ENCODE results near the gene PID1. TPM values are rescaled to one million over a fixed set of nuclear protein-coding genes. Genes with fewer than 3 reads are reported as not detected.

Gene PID1
- total RNA-seq, 1 donor from 2014 or later, result under 0.01 TPM

DNA sequence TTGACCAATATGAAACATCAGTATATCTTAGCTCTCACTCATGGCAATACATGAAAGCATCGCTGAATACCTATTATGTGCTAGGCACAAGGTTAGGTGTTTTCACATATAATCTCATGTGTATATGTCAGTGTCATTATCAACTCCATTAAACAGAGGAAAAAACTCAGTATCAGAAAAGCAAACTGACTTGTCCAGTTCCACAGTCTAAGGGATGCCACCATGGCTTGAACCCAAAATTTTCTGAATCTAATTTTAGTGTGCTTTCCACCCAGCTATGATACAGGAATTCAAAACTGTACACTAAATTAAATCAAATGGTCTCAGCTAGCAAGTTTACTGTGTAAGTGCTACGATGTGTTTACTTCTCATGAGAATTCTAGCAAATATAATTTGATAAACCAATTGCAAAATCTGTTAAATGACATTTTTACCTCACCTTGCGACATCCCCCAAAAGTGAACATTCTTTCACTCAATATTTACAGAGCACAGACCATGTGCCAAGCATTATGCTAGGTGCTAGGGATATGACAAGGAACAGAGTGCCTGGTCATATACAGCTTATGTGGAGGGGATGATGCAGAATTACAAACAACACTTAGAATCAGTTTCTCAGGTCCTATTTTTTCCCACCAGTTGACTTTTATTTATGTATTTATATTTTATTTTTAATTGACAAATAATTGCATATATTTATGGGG is 211.6 kb downstream of the PID1 start:
- no peak for DNase-seq

- no peak for DNase-seq
Observed at GRCh38 chr2:229057976-229058553, 213.0 kb downstream of the PID1 start.

DNA sequence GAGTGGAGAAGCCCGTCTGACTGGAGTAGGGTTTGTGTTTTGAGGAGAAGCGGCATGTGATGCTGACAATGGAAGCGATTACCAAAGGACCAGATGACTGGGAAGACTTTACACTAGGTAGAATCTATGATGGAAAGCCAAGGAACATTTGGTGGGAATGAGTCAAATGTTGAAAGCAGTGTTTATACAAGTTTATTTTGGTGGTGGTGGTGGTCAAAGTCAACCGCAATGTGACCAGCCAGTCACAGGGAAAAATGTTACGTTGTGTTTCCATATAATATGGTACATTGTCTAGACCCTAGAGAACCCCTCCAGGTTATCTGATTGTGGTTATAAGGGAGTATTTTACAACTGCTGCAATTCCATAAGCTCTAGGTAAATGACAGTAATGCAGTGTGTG is 216.8 kb downstream of the PID1 start:
- no peak for DNase-seq

DNA sequence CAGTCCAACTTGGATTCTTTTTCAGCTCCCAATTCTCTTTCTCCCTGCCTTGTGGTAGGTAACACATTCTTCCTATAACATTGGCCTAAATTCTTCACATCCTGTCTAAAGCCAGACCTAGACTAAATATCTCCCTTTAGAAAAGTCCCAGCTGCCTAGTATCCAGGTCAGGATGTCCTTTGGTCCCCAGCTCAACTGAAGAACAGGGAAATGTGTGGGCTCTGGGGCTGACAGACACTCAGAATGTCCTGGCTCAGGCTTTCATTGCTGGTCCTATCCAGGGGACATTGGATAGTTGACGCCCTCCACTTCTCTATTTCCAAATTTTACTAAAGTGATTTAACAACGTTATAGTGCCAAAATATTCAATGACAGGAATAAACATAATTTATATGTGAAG is 219.3 kb downstream of the PID1 start:
- DNase-seq, result no peak

DNA sequence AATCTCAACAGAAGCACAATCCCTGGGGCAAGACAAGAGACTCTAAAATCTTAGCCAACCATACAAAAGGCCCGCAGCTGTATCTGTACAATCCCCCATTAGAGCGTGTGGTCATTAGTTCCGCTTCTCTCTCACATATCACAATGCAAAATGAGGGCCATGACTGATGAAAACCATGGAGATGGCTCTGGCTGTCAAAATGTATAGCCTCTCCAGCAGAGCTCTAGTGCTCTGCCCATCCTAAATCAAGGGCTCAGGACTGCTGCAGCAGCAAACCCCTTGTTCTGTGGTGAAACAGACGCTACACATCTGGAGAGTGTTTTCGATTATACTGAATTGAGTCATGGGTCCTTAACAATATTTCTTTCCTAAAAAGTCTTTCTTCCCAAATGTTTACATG is 221.0 kb downstream of the PID1 start:
- no peak for DNase-seq

- DNase-seq, result no peak
Observed at GRCh38 chr2:229048134-229048533, 223.0 kb downstream of the PID1 start.

DNA sequence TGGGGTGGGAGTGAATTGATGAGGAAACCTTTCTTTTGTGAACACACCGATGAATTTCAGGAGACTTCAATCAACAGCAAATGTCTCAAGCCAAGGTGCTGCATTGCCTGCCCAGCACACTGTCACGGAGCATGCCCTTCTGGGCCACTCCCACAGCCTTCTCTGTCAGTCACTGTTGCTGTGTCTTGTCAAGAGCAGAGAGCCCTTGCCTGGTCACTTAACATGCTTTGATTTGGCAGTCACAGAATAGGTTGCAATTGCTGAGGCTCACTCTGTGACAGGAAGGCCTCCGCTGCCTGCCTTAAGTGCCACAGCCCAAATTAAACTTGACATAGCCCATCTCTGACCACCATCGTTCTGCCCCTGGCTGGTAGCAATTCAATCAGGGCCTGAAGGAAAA is 225.4 kb downstream of the PID1 start:
- DNase-seq, result no peak

DNA sequence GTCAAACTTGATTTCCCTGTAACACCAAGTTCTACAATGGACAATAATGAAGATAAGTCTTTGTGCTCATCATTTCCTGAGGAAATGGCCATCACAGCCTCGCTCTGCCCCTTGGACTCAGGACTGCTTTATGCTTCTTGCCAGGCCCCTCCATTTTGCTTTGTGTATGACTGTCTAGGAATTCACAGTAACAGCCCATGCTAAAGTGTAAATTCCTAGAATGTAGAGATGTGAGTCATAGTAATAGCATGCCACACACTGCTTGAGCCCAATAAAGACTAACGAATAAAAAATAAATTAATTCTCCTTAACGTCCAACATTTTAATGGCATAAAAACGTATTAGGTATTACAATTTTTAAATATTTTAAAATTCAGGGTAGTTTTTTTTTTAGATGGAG is 226.5 kb downstream of the PID1 start:
- DNase-seq, result no peak

DNA sequence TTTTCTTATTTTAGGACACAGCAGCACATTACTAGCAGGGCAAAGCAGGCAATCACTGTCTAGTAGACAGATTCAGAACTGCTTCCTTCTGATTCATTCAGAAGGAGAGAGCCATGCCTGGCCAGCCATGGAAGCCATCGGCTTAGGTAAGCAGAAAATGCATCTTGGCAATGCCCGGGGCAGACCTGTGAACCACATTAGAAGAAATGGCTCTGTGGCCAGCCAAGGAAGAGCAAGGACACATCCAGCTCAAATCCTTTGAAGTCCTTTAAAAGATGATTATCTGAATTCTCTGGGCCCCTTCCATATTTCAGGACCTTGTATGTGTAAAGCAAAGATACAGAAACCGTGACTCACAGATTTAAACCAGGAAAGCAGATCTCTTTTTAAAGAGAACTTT is 227.4 kb downstream of the PID1 start:
- DNase-seq, result no peak

- DNase-seq, result no peak
Observed at GRCh38 chr2:229042349-229042748, 228.7 kb downstream of the PID1 start.

DNA sequence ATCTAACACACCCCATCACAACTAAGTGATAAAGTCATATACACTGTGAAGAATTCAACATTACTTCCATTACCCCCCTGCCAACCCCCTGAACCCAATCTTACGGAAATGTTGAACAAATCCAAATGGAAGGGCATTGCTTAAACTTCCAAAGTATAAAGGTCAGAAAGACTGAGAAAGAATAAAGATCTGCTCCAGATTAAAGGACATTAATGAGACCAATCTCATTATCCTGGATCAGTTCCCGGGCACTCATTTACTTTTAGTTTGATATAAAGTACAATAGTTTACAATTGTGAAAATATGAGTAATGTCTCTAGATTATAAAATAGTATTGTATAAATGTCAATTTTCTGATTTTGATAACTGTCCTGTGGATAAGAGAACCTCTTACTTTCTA is 229.4 kb downstream of the PID1 start:
- DNase-seq, result no peak

DNA sequence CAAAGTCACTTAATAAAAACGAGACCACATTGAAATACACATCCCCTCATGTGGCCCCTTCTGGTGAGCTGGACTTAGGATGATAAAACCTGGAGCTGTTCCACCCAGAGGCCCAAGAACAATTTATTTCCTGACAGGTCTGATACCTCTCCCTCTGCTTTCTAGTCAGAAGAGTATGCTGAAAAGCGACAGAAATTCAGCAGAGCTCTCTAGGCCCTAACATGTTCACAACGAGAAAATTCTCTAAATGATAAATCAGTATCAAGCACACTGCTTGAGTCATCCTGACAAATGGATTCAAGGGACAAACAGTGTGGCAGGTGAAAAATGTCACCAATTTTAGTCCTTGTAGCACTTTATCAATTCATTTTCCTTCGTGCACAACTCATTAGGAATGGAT is 233.5 kb downstream of the PID1 start:
- DNase-seq, result no peak

- DNase-seq, result no peak
Observed at GRCh38 chr2:229033816-229034215, 237.3 kb downstream of the PID1 start.

GRCh38 chr2:229032608-229033234 is 238.4 kb downstream of the PID1 start:
- no peak for DNase-seq

GRCh38 chr2:229027353-229028105 is 243.6 kb downstream of the PID1 start:
- no peak for DNase-seq

DNA sequence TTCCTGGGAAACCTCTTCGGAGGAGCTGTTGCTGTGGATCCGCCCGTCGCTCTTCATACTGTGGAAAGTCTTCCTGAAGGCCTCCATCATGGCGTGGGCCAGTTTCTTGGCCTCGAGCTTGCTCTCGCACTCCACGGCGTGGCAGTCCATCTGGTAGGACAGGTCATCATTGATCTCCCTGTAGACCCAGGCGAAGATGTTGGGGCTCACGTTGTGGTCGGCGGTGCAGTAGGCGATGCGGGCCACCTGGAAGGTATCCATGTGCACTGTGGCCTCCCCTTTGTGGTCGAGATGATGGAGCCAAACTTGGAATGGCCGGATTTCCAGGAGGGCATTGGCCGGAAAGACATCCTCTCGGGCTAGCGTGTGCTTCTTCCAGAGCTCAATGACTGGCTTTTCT is 245.4 kb downstream of the PID1 start:
- DNase-seq, result no peak

DNA sequence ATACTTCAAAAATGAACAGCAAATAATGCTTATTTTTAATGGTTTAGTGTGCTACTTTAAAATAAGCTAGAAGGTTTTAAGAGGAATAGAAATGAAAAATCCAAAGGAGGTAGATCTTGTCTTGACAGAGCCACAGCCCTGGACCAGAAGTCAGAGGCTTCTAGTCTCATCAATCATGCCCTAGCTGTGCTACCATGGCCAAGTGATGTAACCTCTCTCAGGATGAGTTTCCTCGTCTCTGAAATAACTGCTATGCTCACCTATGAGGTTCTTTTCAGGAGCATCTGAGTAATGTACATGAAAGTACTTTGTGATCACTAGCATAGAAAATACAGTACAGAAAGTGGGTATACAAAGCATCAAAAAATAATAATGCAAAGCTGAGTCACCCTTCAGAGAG is 248.4 kb downstream of the PID1 start:
- DNase-seq, result no peak

DNA sequence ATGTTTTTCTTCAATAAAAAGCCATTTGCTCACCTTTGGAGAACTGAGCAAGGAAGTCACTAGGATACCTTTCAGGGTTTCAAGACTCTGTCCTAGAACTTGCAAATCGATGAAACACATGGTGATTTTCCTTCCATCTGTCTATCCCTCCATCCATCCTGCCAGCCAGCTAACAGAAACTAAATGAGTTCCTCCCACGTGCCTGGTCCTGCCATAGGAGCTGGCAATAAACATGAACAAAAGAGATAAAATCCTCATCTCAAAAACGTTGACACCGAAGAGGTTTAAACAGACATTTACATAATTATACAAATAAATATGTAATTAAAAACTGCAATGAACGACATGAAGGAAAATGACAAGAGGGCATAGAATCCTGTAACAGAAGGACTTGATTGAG is 249.0 kb downstream of the PID1 start:
- no peak for DNase-seq

DNA sequence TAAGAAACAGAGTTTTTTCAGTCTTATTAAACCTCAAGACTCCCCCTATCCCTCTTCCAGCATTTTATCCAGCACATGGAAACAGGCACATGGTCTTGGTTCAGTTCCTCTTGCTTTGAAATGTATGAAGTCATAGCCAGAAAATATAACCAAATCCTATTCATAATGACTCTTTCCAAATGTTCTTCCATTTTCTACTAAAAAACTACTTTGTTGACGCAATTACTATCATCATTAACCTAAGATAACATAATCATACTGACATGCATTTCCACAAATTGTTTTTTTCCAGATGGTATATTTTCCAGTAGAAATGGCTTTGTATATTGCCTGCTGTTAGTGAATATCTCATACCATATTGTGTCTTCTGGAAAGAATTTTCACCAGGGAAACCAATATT is 261.3 kb downstream of the PID1 start:
- DNase-seq, result no peak

- no peak for DNase-seq
Observed at GRCh38 chr2:229003256-229003655, 267.8 kb downstream of the PID1 start.

DNA sequence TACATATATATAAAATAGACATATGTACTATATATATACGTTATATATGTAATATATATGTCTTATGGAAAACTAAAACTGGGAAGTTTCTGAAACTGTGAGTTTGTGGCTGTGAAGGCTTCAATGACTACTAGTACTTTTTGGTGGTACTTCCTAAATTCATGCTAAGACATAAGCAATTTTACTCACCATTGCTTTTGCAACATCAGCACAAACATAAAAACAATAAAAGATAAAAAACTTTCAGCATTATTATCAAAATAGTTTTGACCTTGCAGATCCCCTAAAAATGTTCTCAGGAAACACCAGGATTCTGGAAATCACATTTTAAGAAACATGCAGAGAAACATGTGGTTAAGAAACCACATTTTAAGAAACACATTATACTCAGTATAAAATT is 269.9 kb downstream of the PID1 start:
- no peak for DNase-seq

GRCh38 chr2:228999326-228999725 is 271.8 kb downstream of the PID1 start:
- no peak for DNase-seq

DNA sequence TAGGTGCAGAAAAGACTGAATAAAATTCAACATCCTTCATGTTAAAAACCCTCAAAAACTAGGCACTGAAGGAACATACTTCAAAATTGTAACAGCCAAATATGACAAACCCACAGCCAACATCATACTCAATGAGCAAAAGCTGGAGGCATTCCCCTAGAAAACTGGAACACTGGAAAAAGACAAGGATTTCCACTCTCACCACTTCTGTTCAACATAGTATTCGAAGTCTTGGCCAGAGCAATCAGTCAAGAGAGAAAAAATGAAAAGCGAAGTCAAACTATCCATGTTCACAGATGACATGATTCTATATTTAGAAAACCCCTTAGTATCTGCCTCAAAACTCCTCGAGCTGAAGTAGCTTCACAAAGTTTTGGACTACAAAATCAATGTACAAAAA is 282.3 kb downstream of the PID1 start:
- no peak for DNase-seq
